ENCODE measurements around the gene CIBAR2. TPM values are rescaled to one million over a fixed set of nuclear protein-coding genes. Genes with fewer than 3 reads are reported as not detected.

Gene CIBAR2
- total RNA-seq, 1 donor from 2014 or later = 12.8 TPM

- H3K27me3 ChIP-seq (ENCODE audit: low read depth) = no peaks in the 10 kb centered on the region
- intact Hi-C loops (cut with DNase I) = no loop called here
- TF ChIP-seq CTCF (IDR thresholded peaks at IDR 0.05) = no peak
- DNase-seq (no peak), ATAC-seq (no peak)
- no peaks in the 10 kb centered on the region for H3K9me3 ChIP-seq
- peak overlapping the region; percentile 36 for H3K27ac ChIP-seq
- no peaks in the 10 kb centered on the region for H3K36me3 ChIP-seq
- H3K4me3 ChIP-seq = no peak overlapping the region
- peaks cover 50% of the 10 kb centered on the region for H3K4me1 ChIP-seq
These were observed 22.5 kb upstream of the CIBAR2 start for GRCh38 chr16:85134789-85135142.

- H3K27ac ChIP-seq = peak overlapping the region; percentile 36
These were observed 22.0 kb upstream of the CIBAR2 start for GRCh38 chr16:85134076-85134788.

GRCh38 chr16:85133290-85133599 lies 21.0 kb upstream of the CIBAR2 start:
- no peak overlapping the region for H3K4me3 ChIP-seq
- no peaks in the 10 kb centered on the region for H3K36me3 ChIP-seq
- H3K27me3 ChIP-seq (ENCODE audit: low read depth) = no peaks in the 10 kb centered on the region
- intact Hi-C loops (cut with DNase I) = no loop called here
- no peak overlapping the region for H3K27ac ChIP-seq
- no peak for TF ChIP-seq CTCF (IDR thresholded peaks at IDR 0.05)
- DNase-seq (no peak), ATAC-seq (no peak)
- peaks cover 53% of the 10 kb centered on the region for H3K4me1 ChIP-seq
- no peaks in the 10 kb centered on the region for H3K9me3 ChIP-seq

More at GRCh38 chr16:85134076-85134788, 22.0 kb upstream of the CIBAR2 start:
- H3K36me3 ChIP-seq = no peaks in the 10 kb centered on the region
- H3K4me1 ChIP-seq = peaks cover 53% of the 10 kb centered on the region
- intact Hi-C loops (cut with DNase I) = no loop called here
- ATAC-seq (no peak), DNase-seq (no peak)
- no peak overlapping the region for H3K4me3 ChIP-seq
- TF ChIP-seq CTCF (IDR thresholded peaks at IDR 0.05) = no peak
- H3K9me3 ChIP-seq = no peaks in the 10 kb centered on the region
- H3K27me3 ChIP-seq (ENCODE audit: low read depth) = no peaks in the 10 kb centered on the region

GRCh38 chr16:85132456-85133289 lies 20.4 kb upstream of the CIBAR2 start:
- Histone ChIP-seq H3K4me1 (peaks cover 48% of the 10 kb centered on the region), H3K27ac (no peak overlapping the region), H3K9me3 (no peaks in the 10 kb centered on the region), H3K36me3 (no peaks in the 10 kb centered on the region), H3K4me3 (no peak overlapping the region), H3K27me3 (ENCODE audit: low read depth) (no peaks in the 10 kb centered on the region)
- TF ChIP-seq CTCF (IDR thresholded peaks at IDR 0.05) = no peak
- DNase-seq (no peak), ATAC-seq (no peak)
- intact Hi-C loops (cut with DNase I) = no loop called here

- no peaks in the 10 kb centered on the region for H3K27me3 ChIP-seq (ENCODE audit: low read depth)
- ATAC-seq (no peak), DNase-seq (no peak)
- H3K4me1 ChIP-seq = peaks cover 43% of the 10 kb centered on the region
- TF ChIP-seq CTCF (IDR thresholded peaks at IDR 0.05) = no peak
- intact Hi-C loops (cut with DNase I) = no loop called here
- H3K27ac ChIP-seq = peak overlapping the region; percentile 63
- no peak overlapping the region for H3K4me3 ChIP-seq
- H3K36me3 ChIP-seq = no peaks in the 10 kb centered on the region
- no peaks in the 10 kb centered on the region for H3K9me3 ChIP-seq
These were observed 18.4 kb upstream of the CIBAR2 start for GRCh38 chr16:85130705-85131028.
